Measurements from ENCODE around the gene OGFOD2.

The OGFOD2 gene

GRCh38 chr12:122979001-122979907, 4.2 kb downstream of the OGFOD2 start:
- TF ChIP-seq FOXP2 (optimal IDR thresholded peaks at IDR 0.05; ENCODE audit: borderline replicate concordance, extremely low read depth, extremely low read length, insufficient read depth) = no peak

DNA sequence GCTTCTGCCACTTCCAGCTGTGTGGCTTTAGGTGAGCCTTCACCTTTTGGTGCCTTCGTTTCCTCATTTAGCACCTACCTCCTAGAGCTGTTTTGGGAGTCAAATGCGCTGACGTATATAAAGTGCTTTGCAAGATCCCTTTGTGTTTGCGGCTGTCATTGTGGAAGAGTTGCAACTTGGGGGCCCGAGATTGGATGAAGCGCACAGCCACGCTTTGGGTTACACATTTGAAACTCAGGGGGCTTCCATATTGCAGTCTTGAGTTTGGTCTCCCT, 4.8 kb downstream of the OGFOD2 start:
- TF ChIP-seq SIN3A (IDR thresholded peaks at IDR 0.05; ENCODE audit: borderline replicate concordance, insufficient read depth, low read length) (no peak), TAF1 (IDR thresholded peaks at IDR 0.05; ENCODE audit: borderline replicate concordance, insufficient read depth, low read length) (no peak), FOXP2 (optimal IDR thresholded peaks at IDR 0.05; ENCODE audit: borderline replicate concordance, extremely low read depth, extremely low read length, insufficient read depth) (no peak), POLR2AphosphoS5 (IDR thresholded peaks at IDR 0.05; ENCODE audit: low read depth, low read length) (no peak), REST (IDR thresholded peaks at IDR 0.05; ENCODE audit: insufficient read depth in 1 of 2, low read depth in 2 of 2, low read length in 2 of 2) (no peak)

DNA sequence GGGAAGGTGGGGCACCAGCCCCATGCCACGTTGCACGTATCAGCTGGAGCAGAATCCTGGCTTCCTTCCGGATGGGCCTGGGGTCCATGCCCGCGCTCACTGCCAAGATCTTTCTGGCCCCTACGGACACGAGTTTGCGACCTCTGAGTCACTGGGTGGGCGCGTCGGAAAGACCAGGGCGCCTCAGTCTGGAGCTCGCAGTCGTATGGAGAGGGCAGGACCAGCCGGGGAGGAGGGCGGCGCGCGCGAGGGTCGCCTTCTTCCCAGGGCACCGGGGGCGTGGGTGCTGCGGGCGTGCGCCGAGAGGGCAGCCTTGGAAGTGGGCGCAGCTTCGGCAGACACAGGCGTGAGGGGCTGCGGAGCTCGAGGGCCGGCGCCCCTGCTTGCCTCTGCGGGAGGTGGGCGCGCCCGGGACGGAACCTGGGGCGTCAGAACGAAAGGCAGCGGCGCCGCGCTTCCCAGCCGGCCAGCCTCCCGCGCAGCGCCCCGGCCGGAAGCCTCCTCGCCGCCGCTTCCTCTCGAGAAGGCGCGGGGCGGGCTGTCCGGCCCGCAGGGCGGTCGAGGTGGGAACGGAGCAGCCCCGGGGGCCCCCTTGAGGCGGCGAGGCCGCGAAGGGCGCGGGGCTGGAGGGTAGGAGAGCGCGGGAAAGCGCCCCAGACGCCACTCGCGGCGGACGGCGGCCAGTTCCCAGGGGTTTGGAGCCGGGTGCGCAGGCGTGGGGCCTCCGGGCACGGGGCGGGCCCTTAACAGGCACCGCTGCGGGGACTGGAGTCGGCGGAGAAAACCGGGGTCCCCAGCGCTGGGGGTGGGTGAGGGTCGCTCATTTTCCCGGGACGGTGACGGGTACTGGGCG, 5.4 kb downstream of the OGFOD2 start, which contains the start of gene ARL6IP4:
TSS of gene ARL6IP4 (plus strand) at position 499 of the 853 bp plus-strand sequence. CDS start 459 bp downstream, outside the sequence.
- no peak for TF ChIP-seq REST (IDR thresholded peaks at IDR 0.05; ENCODE audit: insufficient read depth in 1 of 2, low read depth in 2 of 2, low read length in 2 of 2)
- TF ChIP-seq TAF1 (IDR thresholded peaks at IDR 0.05; ENCODE audit: borderline replicate concordance, insufficient read depth, low read length) = peak; percentile 79; the same call in 1 of the 2 replicates
- TF ChIP-seq POLR2AphosphoS5 (IDR thresholded peaks at IDR 0.05; ENCODE audit: low read depth, low read length) = peak; percentile 63
- no peak; the same call in 1 of the 2 replicates for TF ChIP-seq SIN3A (IDR thresholded peaks at IDR 0.05; ENCODE audit: borderline replicate concordance, insufficient read depth, low read length)
- TF ChIP-seq FOXP2 (optimal IDR thresholded peaks at IDR 0.05; ENCODE audit: borderline replicate concordance, extremely low read depth, extremely low read length, insufficient read depth) = no peak

GRCh38 chr12:122981036-122981471, 6.0 kb downstream of the OGFOD2 start:
- TF ChIP-seq POLR2AphosphoS5 (IDR thresholded peaks at IDR 0.05; ENCODE audit: low read depth, low read length) (no peak), FOXP2 (optimal IDR thresholded peaks at IDR 0.05; ENCODE audit: borderline replicate concordance, extremely low read depth, extremely low read length, insufficient read depth) (no peak)

GRCh38 chr12:122981587-122982476, 6.8 kb downstream of the OGFOD2 start:
- TF ChIP-seq POLR2AphosphoS5 (IDR thresholded peaks at IDR 0.05; ENCODE audit: low read depth, low read length) (peak; percentile 36; the same call in 1 of the 2 replicates), FOXP2 (optimal IDR thresholded peaks at IDR 0.05; ENCODE audit: borderline replicate concordance, extremely low read depth, extremely low read length, insufficient read depth) (no peak)

- no peak for TF ChIP-seq SIN3A (IDR thresholded peaks at IDR 0.05; ENCODE audit: borderline replicate concordance, insufficient read depth, low read length)
- peak; percentile 20; the same call in 1 of the 2 replicates for TF ChIP-seq POLR2AphosphoS5 (IDR thresholded peaks at IDR 0.05; ENCODE audit: low read depth, low read length)
Measured at GRCh38 chr12:122982477-122982815, 7.4 kb downstream of the OGFOD2 start.

Data from PFSK-1 (cell line).